K562 (cell line): ENCODE data around the gene NLK. TPM values are rescaled to one million over a fixed set of nuclear protein-coding genes. Genes with fewer than 3 reads are reported as not detected.
A peak's percentile ranks its signal among the peaks of the same experiment; 100 is the strongest.

Experiments
- ATAC-seq: fragments of 200-7000 bp; cut with Tn5 transposase; 3 replicates; pipeline ENCODE4 v1.9.1; 2020; ENCODE audit warnings: moderate library complexity
- BruUV-seq: library from RNA; stranded (reverse); fragments of 400-500 nt; replicated peaks from 2 replicates; lab custom pipeline; 2021; lab: Mats Ljungman, UMichigan
- CTCF ChIA-PET: fragments of 300-600 bp; formaldehyde crosslinking; extraction: SDS; loops from one replicate; lab custom pipeline; 2021; ENCODE audit warnings: low intra/inter-chr PET ratio; lab: Yijun Ruan, JAX
- POLR2A ChIA-PET: fragments of 300-600, 350-650 bp; sonication (Branson Sonifier 250); formaldehyde crosslinking; extraction: SDS; loops from one replicate; lab custom pipeline; 2021; ENCODE audit warnings: antibody characterized with exemption, inconsistent platforms; lab: Yijun Ruan, JAX
- DNase-seq, 4 experiments: peaks; one replicate each; pipeline versions ENCODE4 v3.0.0 to v3.0.0-alpha.2; 2011 to 2018; ENCODE audit warnings: low spot score in 3 of 4, mixed read lengths in 3 of 4; ENCODE audit errors: extremely low read depth in 1 of 4
- FAIRE-seq: peaks from 2 replicates; lab custom pipeline; 2011; peaks lifted over from hg19 to GRCh38; lab: Jason Lieb, UNC
- H2AFZ ChIP-seq: 2 replicates; pipeline ENCODE4 v1.6.0; 2011; ENCODE audit warnings: low read depth, low read length, control low read depth, inconsistent platforms
- H3K27ac ChIP-seq: fragments of 200-600 bp; 3 replicates; pipeline ENCODE4 v1.8.0; 2011; ENCODE audit warnings: low read depth, mild to moderate bottlenecking, control low read depth, inconsistent platforms, low read length, moderate library complexity, mixed read lengths; ENCODE audit errors: extremely low read depth
- H3K27me3 ChIP-seq, 2 experiments: fragments of 300-600 bp in 1 of 2; 2 replicates in 1 of 2; 3 replicates in 1 of 2; pipeline versions ENCODE4 v1.6.0 to v1.8.0; 2011; ENCODE audit warnings: inconsistent platforms in 2 of 2, low read length in 2 of 2, mild to moderate bottlenecking in 1 of 2, mixed read lengths in 1 of 2, moderate library complexity in 1 of 2; ENCODE audit not compliant: control insufficient read depth in 2 of 2, insufficient read depth in 2 of 2
- H3K36me3 ChIP-seq: fragments of 300-600 bp; 3 replicates; pipeline ENCODE4 v1.8.0; 2011; ENCODE audit warnings: mild to moderate bottlenecking, low read length, inconsistent platforms; ENCODE audit not compliant: control insufficient read depth, insufficient read depth
- H3K4me1 ChIP-seq, 2 experiments: fragments of 200-600 bp in 1 of 2; replicated peaks in 1 of 2; 2 replicates in 1 of 2; 3 replicates in 1 of 2; pipeline versions ENCODE4 v1.5.1 to v1.8.0; 2011; ENCODE audit warnings: inconsistent platforms in 2 of 2, low read length in 2 of 2, mild to moderate bottlenecking in 1 of 2, mixed read lengths in 1 of 2, moderate library complexity in 1 of 2; ENCODE audit not compliant: control insufficient read depth in 2 of 2, insufficient read depth in 2 of 2
- H3K4me2 ChIP-seq: 2 replicates; pipeline ENCODE4 v1.6.1; 2011; ENCODE audit warnings: low read length, control low read depth, inconsistent platforms, mixed read lengths; ENCODE audit not compliant: insufficient read depth
- H3K4me3 ChIP-seq: fragments of 200-600 bp; sonication (generic), shearing (Covaris generic); 2 replicates; pipeline ENCODE4 v1.5.1; 2016; ENCODE audit warnings: control low read depth, inconsistent platforms
- H3K79me2 ChIP-seq: fragments of 200-600 bp; 3 replicates; pipeline ENCODE4 v1.8.0; 2011; ENCODE audit warnings: low read length, inconsistent platforms; ENCODE audit not compliant: control insufficient read depth, insufficient read depth
- H3K9ac ChIP-seq, 2 experiments: 2 replicates each; pipeline versions ENCODE4 v1.6.0 to v1.6.1; 2011; ENCODE audit warnings: low read depth in 2 of 2, low read length in 2 of 2, control low read depth in 1 of 2, inconsistent platforms in 1 of 2, mild to moderate bottlenecking in 1 of 2, mixed read lengths in 1 of 2; ENCODE audit not compliant: insufficient read depth in 1 of 2
- H3K9me1 ChIP-seq: one replicate; pipeline ENCODE4 v1.6.0; 2011; ENCODE audit warnings: inconsistent platforms, mild to moderate bottlenecking, low read length, moderate library complexity; ENCODE audit not compliant: control insufficient read depth, insufficient read depth
- H3K9me3 ChIP-seq: replicated peaks from 2 replicates; pipeline ENCODE4 v1.5.1; 2011; ENCODE audit warnings: low read depth, low read length, inconsistent platforms; ENCODE audit not compliant: control insufficient read depth, insufficient read depth
- H4K20me1 ChIP-seq: replicated peaks from 2 replicates; pipeline ENCODE4 v1.6.1; 2011; ENCODE audit warnings: low read length, inconsistent platforms, mixed read lengths; ENCODE audit not compliant: control insufficient read depth, insufficient read depth
- CHD4 ChIP-seq: fragments of 200-600 bp; sonication (generic); IDR thresholded peaks from 3 replicates; pipeline ENCODE4 v1.6.1; 2012; ENCODE audit warnings: low read depth, mild to moderate bottlenecking, mixed read lengths, low read length, inconsistent platforms; ENCODE audit not compliant: insufficient read depth, insufficient replicate concordance, poor library complexity, severe bottlenecking
- GATAD2B ChIP-seq: fragments of 450-650 bp; IDR thresholded peaks from 2 replicates; pipeline ENCODE4 v1.6.1; 2017; ENCODE audit warnings: mild to moderate bottlenecking, borderline replicate concordance
- KLF16 ChIP-seq: IDR thresholded peaks from 2 replicates; pipeline ENCODE4 v1.6.1; 2016; ENCODE audit warnings: antibody characterized with exemption
- LEF1 ChIP-seq: fragments of 450-650 bp; IDR thresholded peaks from 2 replicates; pipeline ENCODE4 v1.6.1; 2016; ENCODE audit warnings: mild to moderate bottlenecking
- PTRF ChIP-seq: fragments of 450-650 bp; IDR thresholded peaks from 2 replicates; pipeline ENCODE4 v1.6.1; 2016; ENCODE audit warnings: mild to moderate bottlenecking, missing genetic modification characterization, missing compliant biosample characterization
- SMARCA4 ChIP-seq: fragments of 450-650 bp; IDR thresholded peaks from 2 replicates; pipeline ENCODE4 v1.6.1; 2016
- ZNF24 ChIP-seq: fragments of 450-650 bp; IDR thresholded peaks from 2 replicates; pipeline ENCODE4 v1.6.1; 2016
- WGBS: fragments of 100-300 bp; shearing (Covaris generic); methylation state at CpG from one replicate; pipeline ENCODE4 v1.1.6; 2016; ENCODE audit warnings: low coverage, mixed read lengths; ENCODE audit not compliant: insufficient coverage; ENCODE audit errors: missing lambda C conversion rate; 5-methylcytosine and 5-hydroxymethylcytosine counted together
- in situ Hi-C: fragments of 300-500 bp; cut with MboI; formaldehyde crosslinking; loops from 4 replicates; pipeline ENCODE4 v1.15.0; 2018; ENCODE audit warnings: inconsistent platforms, mixed read lengths
- intact Hi-C: fragments of 100-400 bp; cut with micrococcal nuclease; formaldehyde crosslinking; loops from 2 replicates; pipeline ENCODE4 v1.14.2; 2022
- polyA plus RNA-seq, 8 experiments: library from polyadenylated mRNA; depleted of rRNA in 4 of 8; stranded (reverse) in 5 of 8; unstranded in 3 of 8; fragments of >200 nt; fragmentation: Nextera tagmentation in 2 of 8; fragmentation: Illumina TruSeq in 1 of 8; extraction: Ambion mirVana in 2 of 8; extraction: Trizol in 1 of 8; gene quantifications; 2 replicates each; pipeline versions ENCODE4 v1.2.1 to v1.2.3, GENCODE V29; 2011 to 2014; ENCODE audit warnings: inconsistent platforms in 1 of 8, missing spikeins in 1 of 8
- total RNA-seq, 7 experiments: library from RNA; depleted of rRNA in 6 of 7; stranded (reverse); fragments of >200 nt in 6 of 7; fragmentation: Illumina TruSeq in 2 of 7; extraction: Trizol in 2 of 7; gene quantifications; 2 replicates each; pipeline versions ENCODE4 v1.2.1 to v1.2.3, GENCODE V29; 2011 to 2021; ENCODE audit warnings: low replicate concordance in 1 of 7
- TF ChIP-seq, protein P1 (sequence below): fragments of 250-450 bp; sonication (Bioruptor Pico); IDR thresholded peaks from 2 replicates; pipeline ENCODE4 v1.9.0; 2021; ENCODE audit warnings: mild to moderate bottlenecking
- TF ChIP-seq, protein P2 (sequence below): fragments of 250-450 bp; sonication (Bioruptor Pico); IDR thresholded peaks from 2 replicates; pipeline ENCODE4 v1.5.0; 2021; ENCODE audit warnings: mild to moderate bottlenecking, moderate library complexity
- TF ChIP-seq, protein P3 (sequence below): fragments of 450-650 bp; IDR thresholded peaks from 2 replicates; pipeline ENCODE4 v1.6.1; 2016; ENCODE audit warnings: low read depth

NLK gene
- total and polyA plus RNA-seq, 9 of the 15 experiments (the other 6 are each of a cell fraction or from before 2014, with no cell fraction given), result 10.9 to 59.6 (median 26.7) TPM

DNA sequence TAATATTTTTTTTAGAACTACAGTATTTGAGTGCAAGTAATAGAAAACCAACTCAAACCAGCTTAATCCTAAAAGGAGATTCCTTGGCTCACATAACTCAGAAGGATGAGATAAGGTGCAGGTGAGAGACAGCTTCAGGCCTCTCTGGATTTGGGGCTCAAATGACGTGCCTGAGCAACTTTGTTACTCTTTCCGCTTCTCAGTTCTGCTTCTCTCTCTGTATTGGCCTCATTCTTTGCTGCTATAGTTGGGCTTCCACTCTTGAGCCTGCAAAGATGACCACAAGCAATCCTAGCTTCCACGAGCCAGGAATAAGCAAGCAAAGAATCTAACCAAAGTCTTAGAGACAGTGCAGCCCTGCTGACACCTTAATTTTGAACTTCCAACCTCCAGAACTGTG is 45.0 kb upstream of the NLK start:
- Histone ChIP-seq H3K27me3 (no peaks in the 10 kb centered on the region; a peak in 1 of 5 replicates), H3K27ac (no peak overlapping the region), H3K9me1 (no peaks in the 10 kb centered on the region), H3K9ac (peak overlapping the region in 1 of 2 experiments; percentile 52; a peak in 1 of 4 replicates), H3K36me3 (no peaks in the 10 kb centered on the region), H3K9me3 (no peaks in the 10 kb centered on the region), H4K20me1 (no peaks in the 10 kb centered on the region), H3K4me2 (no peak overlapping the region), H2AFZ (no peak overlapping the region), H3K4me1 (peaks cover 0 to 16% of the 10 kb centered on the region in 2 experiments; a peak in 3 of 5 replicates), H3K4me3 (no peak overlapping the region), H3K79me2 (no peaks in the 10 kb centered on the region)
- intact Hi-C loops (no loop called here), in situ Hi-C loops (no loop called here)
- WGBS, result 42% methylated on average over 3 of the region's 3 CpGs
- ATAC-seq, result no peak
- FAIRE-seq, result no peak
- POLR2A ChIA-PET, result interaction anchor here (0.5 to 3.4 kb wide), 3 partner anchors 12 to 28 kb away, joined by 3 to 12 read pairs (median 4); no protein-coding TSS in a partner anchor
- no TSS peak for BruUV-seq
- no peak for DNase-seq
- CTCF ChIA-PET, result no interaction called here
- TF ChIP-seq LEF1 (no peak), ZNF24 (no peak), GATAD2B (no peak), CHD4 (no peak), KLF16 (no peak), PTRF (tag) (no peak), SMARCA4 (no peak)
- TF ChIP-seq, protein P1, sequence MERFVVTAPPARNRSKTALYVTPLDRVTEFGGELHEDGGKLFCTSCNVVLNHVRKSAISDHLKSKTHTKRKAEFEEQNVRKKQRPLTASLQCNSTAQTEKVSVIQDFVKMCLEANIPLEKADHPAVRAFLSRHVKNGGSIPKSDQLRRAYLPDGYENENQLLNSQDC (CRISPR knock-in tag), result no peak
- TF ChIP-seq, protein P2, sequence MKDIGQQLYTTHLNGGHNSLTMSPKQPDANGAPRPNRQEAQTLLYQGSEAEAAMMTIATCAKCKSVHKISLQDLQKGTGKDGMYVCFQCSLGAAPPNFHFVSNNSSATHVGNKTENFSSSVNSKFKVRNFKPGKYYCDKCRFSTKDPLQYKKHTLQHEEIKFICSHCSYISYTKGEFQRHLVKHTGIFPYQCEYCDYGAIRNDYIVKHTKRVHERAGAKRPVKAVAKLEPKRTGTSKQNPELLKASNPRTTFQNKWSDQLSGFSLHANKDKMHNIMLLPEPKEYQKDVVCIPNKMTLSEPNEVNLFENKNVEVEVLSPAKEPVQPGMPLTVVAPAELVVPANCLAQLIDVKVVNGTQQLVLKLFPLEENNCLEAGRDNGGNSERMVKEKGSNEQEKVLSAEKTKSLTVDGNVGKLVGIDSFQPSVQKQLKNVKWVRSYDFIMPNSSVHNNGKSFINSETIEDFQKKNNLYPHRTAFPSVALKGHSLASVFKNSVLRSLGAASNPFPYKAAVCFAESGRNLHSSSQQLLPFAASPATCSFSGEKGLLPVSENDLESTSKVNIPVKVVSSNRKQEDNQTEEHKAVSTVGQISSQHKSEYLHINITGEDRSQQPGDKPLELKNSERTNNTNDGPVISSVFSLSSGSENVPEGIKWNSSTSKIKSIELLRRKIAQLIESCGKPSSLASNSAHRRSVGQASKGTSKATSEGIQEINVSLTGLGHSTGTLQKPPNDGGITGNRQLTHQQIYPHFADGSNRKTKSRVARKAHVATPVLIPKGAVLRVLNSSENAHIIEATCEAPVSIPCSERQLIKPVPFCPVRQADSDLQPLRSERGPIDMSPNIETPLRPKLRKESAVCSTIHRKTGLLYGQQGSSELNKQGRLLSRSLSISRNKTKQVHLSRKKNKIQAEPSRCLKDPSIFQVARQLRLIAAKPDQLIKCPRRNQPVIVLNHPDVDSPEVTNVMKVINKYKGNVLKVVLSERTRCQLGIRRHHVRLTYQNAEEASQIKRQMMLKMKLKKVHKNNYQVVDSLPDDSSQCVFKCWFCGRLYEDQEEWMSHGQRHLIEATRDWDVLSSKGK (CRISPR knock-in tag), result no peak
- TF ChIP-seq, protein P3, sequence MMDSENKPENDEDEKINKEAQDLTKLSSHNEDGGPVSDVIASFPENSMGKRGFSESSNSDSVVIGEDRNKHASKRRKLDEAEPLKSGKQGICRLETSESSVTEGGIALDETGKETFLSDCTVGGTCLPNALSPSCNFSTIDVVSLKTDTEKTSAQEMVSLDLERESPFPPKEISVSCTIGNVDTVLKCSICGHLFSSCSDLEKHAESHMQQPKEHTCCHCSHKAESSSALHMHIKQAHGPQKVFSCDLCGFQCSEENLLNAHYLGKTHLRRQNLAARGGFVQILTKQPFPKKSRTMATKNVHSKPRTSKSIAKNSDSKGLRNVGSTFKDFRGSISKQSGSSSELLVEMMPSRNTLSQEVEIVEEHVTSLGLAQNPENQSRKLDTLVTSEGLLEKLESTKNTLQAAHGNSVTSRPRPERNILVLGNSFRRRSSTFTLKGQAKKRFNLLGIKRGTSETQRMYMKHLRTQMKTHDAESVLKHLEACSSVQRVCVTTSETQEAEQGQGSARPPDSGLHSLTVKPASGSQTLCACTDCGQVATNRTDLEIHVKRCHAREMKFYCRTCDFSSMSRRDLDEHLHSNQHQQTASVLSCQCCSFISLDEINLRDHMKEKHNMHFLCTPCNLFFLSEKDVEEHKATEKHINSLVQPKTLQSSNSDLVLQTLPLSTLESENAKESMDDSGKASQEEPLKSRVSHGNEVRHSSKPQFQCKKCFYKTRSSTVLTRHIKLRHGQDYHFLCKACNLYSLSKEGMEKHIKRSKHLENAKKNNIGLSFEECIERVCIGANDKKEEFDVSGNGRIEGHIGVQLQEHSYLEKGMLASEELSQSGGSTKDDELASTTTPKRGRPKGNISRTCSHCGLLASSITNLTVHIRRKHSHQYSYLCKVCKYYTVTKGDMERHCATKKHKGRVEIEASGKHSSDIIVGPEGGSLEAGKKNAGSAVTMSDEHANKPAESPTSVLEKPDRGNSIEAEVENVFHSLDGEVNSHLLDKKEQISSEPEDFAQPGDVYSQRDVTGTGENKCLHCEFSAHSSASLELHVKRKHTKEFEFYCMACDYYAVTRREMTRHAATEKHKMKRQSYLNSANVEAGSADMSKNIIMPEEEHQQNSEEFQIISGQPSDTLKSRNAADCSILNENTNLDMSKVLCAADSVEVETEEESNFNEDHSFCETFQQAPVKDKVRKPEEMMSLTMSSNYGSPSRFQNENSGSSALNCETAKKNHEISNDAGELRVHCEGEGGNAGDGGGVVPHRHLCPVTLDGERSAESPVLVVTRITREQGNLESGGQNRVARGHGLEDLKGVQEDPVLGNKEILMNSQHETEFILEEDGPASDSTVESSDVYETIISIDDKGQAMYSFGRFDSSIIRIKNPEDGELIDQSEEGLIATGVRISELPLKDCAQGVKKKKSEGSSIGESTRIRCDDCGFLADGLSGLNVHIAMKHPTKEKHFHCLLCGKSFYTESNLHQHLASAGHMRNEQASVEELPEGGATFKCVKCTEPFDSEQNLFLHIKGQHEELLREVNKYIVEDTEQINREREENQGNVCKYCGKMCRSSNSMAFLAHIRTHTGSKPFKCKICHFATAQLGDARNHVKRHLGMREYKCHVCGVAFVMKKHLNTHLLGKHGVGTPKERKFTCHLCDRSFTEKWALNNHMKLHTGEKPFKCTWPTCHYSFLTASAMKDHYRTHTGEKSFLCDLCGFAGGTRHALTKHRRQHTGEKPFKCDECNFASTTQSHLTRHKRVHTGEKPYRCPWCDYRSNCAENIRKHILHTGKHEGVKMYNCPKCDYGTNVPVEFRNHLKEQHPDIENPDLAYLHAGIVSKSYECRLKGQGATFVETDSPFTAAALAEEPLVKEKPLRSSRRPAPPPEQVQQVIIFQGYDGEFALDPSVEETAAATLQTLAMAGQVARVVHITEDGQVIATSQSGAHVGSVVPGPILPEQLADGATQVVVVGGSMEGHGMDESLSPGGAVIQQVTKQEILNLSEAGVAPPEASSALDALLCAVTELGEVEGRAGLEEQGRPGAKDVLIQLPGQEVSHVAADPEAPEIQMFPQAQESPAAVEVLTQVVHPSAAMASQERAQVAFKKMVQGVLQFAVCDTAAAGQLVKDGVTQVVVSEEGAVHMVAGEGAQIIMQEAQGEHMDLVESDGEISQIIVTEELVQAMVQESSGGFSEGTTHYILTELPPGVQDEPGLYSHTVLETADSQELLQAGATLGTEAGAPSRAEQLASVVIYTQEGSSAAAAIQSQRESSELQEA, result no peak
